Hematopoietic multipotent progenitor cell treated with erythropoietin and hydrocortisone succinate and interleukin-3 and kit ligand, for 17 days (in vitro differentiated cells): ENCODE data around the gene PLCB1.
"Not testable (repeated sequence)": the region's sequence is repeated elsewhere in the genome, so short reads cannot be mapped to it uniquely, and the experiment has no call there.

ENCODE experiments used
- DNase-seq: peaks from one replicate; pipeline ENCODE4 v3.0.0-alpha.2; 2015; ENCODE audit warnings: low spot score

The PLCB1 gene

DNA sequence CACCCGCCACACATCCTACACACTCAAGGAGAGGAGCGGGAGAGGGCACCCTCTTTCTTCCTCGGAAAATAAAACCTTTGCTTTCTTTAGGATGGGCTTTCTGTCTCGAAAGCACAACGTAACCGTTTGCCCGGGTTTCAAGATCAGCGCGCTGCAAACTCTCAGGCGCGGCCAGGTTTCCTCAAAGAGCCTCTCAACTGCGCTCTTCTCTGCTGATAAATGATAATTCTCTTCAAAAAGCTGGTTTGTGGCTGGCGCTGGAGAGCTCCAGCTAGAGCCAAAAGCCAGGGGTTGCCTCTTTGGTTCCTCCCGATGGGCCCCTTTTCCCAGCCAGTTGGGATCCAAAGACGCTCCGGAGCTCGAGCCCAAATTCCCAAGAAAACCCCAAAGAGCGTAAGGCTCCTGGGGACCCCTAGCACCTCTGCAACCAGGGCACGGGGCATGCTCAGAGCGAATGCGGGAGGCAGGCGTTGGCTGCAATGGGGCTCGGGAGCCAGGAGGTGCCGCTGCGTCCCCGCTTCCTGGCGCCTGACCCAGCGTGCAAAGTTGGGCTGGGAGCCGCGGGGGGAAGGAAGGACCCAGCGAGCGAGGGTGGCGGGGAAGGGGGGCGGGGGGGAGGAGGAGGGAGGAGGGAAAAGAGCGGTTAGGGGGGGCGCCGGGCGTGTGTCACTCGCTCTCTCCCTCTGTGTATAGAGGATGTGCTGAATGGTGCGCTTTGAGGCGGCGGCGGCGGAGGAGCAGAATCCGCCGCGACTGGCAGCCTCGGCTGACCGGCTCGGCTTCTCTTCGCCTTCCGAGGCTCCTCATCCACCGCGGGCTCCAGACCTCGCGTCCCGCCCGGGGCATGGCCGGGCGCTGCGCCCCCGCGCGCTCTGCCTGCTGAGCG lies at the start of gene PLCB1:
Gene PLCB1, plus strand, starts transcription at position 669 of the 886 bp plus-strand sequence. CDS start 386 bp downstream, outside the sequence.
- no peak for DNase-seq

DNA sequence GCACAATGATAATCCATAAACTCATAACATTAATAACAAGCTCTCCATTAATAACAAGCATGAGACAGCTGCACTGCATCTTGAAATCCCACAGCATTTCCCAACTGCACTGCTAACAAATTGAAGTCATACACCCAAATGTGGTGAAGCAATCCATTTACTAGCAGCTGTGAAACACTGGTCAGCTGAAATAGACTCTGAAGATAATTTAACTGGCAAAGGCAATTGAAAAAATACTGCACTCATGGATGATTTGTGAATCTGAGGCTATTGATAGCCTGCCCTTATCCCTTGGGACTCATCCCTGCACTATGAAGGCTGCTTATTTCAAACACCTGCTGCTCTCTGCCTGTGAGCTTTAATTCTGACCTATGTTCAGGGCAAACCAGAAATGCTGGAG lies 49.1 kb upstream of the PLCB1 start:
- DNase-seq, result no peak

DNA sequence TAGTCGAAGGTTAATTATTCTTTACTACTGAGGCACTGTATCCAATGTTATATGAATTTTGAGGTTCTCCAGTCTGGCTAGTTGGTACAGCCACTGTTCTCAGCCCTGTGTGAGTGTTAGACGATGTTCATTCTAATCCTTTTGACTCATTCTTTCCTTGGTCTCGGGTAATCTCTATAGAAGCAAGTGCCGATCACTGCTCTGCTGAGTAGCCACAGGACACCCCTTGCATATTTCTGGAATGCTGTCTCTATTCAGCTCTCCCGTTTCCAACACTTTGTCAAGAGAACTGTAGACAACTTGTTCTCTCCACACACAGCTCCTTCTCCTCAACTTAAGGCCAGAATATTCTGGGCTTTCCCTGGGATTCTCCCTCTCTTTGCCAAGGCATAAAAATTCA lies 42.4 kb upstream of the PLCB1 start:
- DNase-seq, result no peak

DNA sequence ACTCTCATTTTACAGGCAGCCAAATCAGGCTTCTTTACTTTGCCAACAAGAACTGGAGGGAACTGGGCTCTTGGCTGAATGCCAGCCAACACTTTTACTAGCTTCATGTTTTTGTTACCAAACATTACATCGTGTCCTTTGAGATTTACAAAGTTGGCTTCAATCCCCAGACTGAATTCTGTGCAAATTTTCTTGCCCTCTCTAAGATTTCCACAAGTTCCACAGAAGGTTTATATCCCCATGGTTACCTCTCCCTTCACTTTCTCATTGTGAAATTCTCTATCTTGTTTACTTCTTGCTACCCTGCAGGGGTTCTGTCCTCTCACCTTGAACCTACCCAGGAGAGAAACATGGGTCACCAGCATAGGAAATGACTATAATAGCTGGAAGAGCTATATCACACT lies 37.6 kb upstream of the PLCB1 start:
- DNase-seq, result no peak

DNA sequence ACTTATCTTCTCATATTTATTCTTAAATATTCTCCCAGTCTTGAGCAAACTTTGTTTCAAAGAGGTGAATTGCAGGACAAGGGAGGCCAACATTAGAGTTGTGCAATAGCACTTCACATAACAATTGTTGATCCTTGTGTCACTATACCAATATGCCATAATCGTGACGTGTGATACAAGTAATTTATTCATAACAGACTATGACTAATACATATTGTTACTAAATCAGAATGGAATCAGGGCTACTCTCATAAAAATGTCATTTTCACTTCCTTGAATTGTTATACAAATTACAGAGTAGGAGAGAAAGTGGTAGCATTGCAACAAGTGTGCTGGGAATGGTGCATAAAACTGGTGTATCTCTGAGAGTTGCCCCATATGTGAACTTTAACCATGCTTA lies 37.2 kb upstream of the PLCB1 start:
- no peak for DNase-seq

DNA sequence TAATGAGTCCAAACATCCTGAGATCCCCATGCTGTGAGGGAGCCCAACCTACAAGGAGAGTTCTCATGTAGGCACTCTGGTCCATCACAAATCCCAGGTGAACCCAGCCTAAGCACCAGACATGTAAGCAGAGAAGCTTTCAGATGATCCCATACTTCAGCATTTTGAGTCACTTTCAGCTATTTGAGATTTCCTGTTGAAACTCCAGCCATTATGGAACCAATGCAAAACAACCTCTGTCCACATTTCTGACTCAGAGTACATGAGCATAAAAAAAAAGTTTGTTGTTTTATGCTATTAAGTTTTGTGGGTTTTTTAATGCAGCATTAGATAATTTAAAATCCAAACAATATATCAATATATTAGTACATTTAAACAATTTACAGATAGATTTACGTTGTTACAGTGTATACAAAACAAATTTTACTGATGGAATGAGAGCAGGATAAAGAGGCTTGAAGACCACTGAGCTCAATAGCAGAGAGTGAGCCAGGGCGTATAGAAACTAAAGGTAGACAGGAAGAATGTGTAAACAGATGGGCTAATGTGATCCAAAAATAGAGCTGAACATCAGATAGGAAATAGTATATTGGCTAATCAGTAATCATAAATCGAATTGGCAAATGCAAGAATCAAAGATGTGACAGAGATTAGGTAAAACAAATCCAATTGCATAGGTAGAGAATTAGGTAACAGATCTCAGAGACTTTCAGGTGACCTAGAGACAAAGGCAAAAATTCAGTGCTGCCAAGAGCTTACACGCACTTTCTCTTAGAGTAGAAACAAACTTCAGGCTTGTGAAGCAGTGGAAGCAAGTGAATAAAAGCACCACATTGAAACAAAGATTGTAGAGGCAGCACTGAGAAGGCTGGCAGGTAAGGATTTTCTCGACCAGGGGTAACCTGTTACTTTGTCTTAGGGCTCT lies 36.2 kb upstream of the PLCB1 start:
- DNase-seq, result no peak

DNA sequence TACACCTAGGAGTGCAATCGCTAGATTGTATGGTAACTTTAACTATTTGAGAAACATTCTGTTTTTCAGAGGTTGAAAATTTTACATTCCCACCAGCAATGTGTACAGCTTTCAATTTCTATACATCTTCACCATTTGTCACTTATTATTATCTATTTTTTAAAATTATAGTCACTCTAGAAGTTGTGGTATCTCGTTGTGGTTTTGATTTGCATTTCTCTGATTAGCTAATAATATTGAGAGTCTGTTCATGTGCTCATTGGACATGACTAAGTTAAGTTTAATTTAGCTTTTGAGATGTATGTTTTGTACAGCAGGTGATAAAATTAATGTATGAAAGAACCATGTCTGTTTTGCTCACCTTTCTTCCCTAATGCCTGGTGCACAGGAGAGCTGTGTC lies 34.8 kb upstream of the PLCB1 start:
- DNase-seq, result no peak

DNA sequence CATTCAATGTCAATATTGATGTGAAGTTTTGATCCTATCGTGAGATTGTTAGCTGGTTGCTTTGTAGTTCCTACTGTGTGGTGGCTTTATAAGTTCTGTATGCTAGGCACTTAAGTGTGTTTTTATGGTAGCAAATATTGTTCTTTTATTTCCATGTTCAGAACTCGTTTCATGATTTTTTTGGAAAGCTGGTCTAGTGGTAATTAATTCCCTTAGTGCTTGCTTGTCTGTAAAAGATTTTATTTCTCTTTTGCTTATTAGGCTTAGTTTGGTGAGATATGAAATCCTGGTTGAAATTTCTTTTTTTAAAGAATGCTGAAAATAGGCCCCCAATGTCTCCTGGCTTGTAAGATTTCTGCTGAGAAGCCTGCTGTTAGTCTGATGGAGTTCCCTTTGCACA lies 27.8 kb upstream of the PLCB1 start:
- DNase-seq, result no peak

DNA sequence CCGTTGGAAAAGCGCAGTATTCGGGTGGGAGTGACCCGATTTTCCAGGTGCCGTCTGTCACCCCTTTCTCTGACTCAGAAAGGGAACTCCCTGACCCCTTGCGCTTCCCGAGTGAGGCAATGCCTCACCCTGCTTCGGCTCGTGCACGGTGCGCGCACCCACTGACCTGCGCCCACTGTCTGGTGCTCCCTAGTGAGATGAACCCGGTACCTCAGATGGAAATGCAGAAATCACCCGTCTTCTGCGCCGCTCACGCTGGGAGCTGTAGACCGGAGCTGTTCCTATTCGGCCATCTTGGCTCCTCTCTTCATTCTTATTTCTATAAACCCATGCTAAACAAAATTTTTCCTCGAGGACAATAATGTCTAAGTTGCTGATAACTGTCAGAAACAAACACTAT lies 17.5 kb upstream of the PLCB1 start:
- not testable (repeated sequence) for DNase-seq

DNA sequence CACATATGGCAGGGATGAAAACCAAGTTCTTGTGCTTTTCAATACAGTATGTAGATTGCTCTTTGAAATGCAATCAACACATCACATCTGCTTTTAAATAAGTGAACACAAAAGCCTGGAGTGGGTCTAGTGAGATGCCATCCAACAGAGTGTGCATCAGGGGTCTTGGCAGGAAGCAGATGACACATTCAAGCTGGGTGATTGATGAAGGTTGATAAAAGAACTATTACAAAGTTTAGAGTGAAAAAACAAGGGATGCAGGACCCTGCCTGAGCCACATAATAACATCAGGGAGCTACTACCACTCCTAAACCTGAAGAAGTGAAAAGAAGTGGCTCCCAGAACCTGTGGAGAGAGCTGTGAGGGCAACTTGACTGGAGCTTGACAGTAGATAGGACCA lies 16.6 kb upstream of the PLCB1 start:
- no peak for DNase-seq

DNA sequence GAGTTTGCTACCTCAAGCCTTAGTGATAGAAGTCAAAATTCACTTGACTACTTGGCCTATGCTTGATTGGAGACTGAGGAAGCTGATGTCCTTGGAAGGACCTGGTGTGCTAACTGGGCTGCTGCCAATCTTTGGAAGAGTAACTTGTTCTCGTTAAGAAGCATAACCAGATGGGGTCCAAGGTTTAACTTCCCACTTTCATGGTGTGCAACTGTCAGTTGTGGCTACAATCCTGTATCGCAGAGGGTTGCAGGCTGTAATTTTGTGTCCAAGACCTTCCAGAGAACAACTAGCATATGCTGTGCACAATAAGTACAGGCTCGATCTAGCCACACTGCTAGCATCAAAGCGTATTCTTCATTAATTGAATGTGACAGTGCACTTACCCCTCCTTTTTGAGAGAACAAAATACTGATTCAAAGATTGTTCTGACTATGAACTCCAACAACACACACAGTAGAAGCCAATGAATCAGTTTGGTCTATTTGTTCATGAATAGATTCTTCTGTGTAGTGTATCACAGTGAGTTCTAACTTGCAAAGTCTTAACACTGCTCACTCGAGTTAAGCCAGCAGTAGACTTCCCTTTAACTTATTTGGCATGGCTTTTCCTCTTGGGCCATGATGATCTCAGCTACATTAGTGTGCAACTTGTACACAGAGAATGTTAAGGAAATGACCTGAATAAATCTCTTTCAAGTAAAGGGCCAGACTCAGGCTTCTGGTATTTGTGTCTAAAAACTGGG lies 15.8 kb upstream of the PLCB1 start:
- DNase-seq, result no peak

DNA sequence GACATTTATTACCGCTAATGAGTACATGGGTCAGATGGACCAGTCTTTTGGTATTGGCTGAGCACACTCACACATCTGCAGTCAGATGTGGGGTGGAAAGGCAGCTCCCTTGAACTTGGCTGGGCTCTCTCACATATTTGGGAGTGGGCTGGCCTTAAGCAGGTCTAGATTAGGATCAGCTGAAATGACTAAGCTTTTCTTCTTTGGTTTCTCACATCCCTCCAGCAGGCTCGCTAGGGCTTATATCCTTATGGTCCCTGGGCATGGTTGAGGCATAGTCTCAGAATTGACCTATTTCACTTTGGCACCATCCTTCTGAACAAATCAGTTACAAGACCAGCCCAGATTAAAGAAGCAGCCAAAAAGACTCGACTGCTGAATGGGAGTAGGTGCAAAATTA lies 14.4 kb upstream of the PLCB1 start:
- DNase-seq, result no peak

DNA sequence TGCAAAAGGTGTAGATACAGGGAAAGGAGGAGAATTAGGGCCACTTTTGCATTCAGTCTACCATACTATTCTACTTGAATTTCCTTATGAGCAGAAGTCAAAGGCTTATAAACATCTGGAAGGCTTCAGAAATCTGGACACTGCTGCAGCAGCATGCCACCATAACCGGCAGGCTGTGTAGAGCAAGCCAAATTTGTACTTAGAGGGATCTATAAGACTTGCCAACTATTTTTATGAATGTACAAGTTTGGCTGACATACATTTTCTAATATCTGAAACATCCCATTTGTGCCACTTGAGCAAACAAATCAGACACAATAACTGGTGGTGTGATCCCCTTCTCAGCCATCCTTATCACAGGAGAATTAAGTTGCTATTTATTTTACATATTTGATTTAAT lies 14.0 kb upstream of the PLCB1 start:
- DNase-seq, result no peak

DNA sequence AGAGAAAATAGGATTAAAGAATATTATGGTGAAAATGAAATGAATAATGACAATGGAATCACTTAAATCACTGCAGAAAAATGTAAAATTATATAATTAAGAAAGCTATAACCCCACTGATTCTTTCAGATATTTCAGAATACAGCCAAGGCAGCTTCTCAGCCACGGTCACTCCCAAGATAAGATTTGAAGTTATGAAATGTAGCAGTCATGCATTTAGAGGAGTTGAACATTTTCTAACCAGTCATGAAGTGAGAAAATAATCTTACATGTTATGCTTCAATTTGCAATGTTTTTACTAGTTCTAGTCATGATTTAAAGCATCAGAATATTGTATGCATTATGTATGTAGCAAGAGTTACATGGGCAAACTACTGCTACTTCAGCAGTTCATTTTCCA lies 13.3 kb upstream of the PLCB1 start:
- no peak for DNase-seq

DNA sequence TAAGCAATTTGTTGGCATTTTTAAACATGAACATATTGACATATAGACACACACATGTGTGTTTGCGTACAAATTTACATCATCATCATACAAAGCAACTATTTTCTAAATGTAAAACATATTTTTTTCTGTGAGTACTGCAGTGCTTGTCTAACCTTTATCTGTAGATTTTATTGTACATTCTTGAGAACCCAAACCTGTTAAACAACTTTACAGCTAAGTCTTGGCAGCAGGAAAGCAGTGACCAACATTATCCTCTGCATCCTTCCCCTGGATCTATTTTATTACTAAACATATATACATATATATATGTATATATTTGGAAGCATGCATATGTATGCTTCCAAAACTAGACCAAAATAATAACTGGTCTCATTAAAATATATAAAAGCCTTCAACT lies 10.4 kb upstream of the PLCB1 start:
- no peak for DNase-seq

DNA sequence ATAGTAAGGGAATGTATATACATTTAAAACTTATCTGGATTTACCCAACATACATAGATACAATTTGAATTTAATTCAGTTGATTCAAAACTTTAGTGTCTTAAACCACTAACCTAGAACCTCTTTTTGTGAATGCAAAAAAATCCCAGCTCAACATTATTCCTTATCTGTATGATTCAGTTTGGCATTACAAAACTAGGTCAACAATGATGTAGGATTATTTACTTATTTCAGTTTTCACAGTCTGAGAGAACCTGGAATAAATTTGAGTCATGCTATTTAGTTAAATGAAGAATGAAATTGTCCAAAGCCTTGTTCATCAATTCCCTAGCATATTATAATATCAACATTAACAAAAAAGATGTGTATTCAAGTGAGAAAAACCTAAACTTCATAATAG lies 7.4 kb upstream of the PLCB1 start:
- DNase-seq, result no peak

DNA sequence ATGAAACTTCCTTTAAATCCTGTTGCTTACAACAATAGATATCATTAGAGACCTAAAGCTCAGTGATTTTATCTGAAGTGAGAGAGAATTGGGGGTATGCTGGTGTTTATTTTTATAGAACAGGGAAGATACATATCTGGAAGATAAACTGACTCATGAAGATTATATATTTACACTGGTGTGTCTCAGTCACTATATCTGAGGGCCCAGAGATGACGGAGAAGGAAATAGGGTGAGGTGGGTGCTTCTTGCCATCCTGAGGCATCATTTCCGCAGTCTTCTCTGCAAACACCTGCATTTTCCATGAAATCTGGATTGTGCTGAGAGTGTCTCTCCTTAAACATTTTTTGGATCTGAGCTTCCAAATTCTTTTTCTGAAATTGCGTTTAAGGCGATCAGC lies 5.9 kb upstream of the PLCB1 start:
- DNase-seq, result no peak

DNA sequence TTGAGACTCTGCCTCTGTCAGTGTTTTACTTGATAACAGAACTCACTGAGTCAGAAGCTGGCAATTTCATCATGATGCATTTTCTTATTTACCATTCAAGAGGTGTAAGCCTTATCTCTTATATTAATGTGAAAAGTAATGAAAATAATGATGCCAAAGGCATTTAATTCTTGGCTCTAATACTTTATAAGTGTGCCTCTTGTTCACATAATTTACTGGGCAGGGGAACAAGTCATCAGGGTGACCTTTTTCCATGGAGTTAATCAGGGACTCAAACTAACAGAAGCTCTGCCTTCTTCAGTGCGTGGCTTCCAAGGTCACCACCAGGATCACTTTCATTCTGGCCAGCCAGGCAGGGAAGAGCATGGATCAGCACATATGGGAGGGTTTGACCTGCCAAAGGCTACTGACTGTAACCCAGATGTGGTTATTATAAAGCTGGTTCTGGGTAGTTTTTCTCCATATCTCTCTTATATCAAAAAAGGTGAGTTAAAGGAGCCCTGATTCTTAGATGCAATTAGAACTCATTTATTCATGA lies 5.2 kb upstream of the PLCB1 start:
- DNase-seq, result no peak

DNA sequence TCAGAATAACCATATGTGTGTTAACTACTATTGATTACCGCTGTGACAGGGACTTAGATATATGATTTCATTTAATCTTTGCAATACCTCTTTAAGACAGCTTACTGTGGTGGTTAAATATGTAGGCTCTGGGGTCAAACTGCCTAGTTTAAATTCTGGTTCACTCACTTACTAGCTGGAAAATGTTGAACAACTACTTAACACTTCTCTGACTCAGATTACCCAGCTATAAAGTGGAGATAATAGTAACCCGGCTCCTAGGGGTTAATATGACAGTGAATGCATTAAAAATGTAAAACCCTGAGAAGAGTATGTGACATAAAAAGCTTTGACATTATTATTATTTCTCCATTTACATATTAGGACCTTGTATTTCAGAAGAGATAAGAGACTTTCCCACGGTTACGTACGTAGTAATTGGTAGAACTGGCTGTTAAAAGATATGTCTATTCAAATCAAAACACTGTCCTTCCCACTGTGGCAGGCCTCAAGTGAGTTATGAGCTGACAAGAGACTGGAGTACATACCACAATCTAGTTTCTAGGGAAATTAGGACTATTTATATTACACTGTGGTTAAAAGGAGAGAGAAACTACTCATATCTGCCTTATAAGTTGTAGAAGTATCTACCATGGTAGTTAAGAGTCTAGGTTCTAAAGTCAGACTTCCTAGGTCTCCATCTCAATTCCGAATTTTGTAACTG lies 4.4 kb upstream of the PLCB1 start:
- no peak for DNase-seq

DNA sequence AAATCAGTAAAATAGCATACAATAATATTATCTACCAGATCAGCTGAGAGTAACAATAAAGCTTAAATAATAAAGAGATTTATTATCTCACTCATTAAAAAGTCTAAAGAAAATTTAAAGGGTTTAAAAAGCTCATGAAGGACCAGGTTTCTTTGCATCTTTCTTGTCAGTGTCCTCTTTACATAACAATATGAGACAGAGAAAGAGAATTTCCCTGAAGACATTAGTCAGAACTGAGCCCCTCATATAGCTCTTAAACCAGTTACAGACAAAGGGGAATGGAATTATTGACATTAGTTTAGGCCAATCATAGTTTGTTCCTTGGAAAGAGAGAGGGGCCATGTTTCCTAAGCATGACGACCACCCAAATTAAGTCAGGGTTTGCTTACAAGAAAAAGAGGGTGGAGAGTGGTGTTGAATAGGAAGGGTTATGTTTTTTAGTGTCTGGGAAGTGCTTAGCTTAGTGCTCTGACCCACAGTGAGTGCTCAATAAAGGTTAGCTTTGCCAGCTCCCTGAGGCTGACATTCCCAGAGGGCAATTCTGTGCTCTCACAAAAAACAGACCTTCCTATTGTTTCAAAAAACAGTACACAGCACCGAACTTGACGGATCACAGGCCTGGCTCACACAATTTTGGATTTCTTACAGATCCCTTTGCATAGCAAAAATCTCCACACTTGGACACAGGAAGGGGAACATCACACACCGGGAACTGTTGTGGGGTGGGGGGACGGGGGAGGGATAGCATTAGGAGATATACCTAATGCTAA lies 3.6 kb upstream of the PLCB1 start:
- DNase-seq, result no peak
